GM12878 (cell line): Measurements from ENCODE around the gene TRIM22.

Source experiments
- BACH1 ChIP-seq: fragments of 450-650 bp; IDR thresholded peaks from 2 replicates; pipeline ENCODE4 v1.6.1; 2017; ENCODE audit warnings: mild to moderate bottlenecking, borderline replicate concordance
- ESRRA ChIP-seq: IDR thresholded peaks from 2 replicates; pipeline ENCODE4 v1.6.1; 2012; ENCODE audit warnings: mild to moderate bottlenecking, low read length, improper control_type of control experiment
- EZH2 ChIP-seq: IDR thresholded peaks from 2 replicates; pipeline ENCODE4 v1.6.1; 2012; ENCODE audit warnings: low read depth, mild to moderate bottlenecking, control low read depth, inconsistent platforms, low read length, borderline replicate concordance; ENCODE audit not compliant: control insufficient read depth
- MTA2 ChIP-seq: fragments of 450-650 bp; IDR thresholded peaks from 2 replicates; pipeline ENCODE4 v1.6.1; 2016; ENCODE audit warnings: low read depth, mild to moderate bottlenecking, moderate library complexity
- TF ChIP-seq, protein P1 (sequence below): IDR thresholded peaks from 2 replicates; pipeline ENCODE4 v1.6.1; 2011; ENCODE audit warnings: low read depth, mild to moderate bottlenecking, low read length, moderate library complexity, borderline replicate concordance; ENCODE audit errors: extremely low read depth
- TF ChIP-seq, protein P2 (sequence below), 3 experiments: IDR thresholded peaks in 2 of 3; conservative IDR thresholded peaks in 1 of 3; 2 replicates each; pipeline ENCODE4 v1.5.1; 2011; ENCODE audit warnings: low read depth in 3 of 3, low read length in 3 of 3, mild to moderate bottlenecking in 3 of 3, control low read depth in 2 of 3, moderate library complexity in 2 of 3, inconsistent platforms in 1 of 3, mixed read lengths in 1 of 3; ENCODE audit not compliant: control insufficient read depth in 2 of 3, insufficient read depth in 1 of 3; ENCODE audit errors: extremely low read depth in 1 of 3

DNA sequence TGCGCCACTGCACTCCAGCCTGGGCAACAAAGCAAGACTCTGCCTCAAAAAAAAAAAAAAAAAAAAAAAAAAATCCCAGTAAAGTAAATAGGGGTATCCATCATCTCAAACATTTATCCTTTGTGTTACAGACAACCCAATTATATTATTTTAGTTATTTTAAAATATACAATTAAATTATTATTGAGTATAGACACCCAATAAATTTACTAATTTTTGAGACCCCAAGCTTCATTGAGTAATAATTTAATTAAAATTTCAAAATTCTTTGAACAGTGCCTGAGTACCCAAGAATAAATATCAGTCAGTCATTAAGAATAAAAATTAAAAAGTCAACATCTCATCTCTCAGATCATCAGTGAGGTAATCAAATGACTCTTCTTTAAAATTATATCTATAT is 64.4 kb downstream of the TRIM22 start, which contains the start of gene OR52N4:
- TF ChIP-seq, protein P1, sequence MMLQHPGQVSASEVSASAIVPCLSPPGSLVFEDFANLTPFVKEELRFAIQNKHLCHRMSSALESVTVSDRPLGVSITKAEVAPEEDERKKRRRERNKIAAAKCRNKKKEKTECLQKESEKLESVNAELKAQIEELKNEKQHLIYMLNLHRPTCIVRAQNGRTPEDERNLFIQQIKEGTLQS, result no peak
- TF ChIP-seq ESRRA, result no peak
- TF ChIP-seq, protein P2, sequence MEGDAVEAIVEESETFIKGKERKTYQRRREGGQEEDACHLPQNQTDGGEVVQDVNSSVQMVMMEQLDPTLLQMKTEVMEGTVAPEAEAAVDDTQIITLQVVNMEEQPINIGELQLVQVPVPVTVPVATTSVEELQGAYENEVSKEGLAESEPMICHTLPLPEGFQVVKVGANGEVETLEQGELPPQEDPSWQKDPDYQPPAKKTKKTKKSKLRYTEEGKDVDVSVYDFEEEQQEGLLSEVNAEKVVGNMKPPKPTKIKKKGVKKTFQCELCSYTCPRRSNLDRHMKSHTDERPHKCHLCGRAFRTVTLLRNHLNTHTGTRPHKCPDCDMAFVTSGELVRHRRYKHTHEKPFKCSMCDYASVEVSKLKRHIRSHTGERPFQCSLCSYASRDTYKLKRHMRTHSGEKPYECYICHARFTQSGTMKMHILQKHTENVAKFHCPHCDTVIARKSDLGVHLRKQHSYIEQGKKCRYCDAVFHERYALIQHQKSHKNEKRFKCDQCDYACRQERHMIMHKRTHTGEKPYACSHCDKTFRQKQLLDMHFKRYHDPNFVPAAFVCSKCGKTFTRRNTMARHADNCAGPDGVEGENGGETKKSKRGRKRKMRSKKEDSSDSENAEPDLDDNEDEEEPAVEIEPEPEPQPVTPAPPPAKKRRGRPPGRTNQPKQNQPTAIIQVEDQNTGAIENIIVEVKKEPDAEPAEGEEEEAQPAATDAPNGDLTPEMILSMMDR (IDR thresholded peaks at IDR 0.05 in 2 of 3, conservative IDR thresholded peaks at IDR 0.05 in 1 of 3; ENCODE audit: control insufficient read depth in 2 of 3, extremely low read depth in 1 of 3, insufficient read depth in 1 of 3, low read depth in 3 of 3, low read length in 3 of 3), result no peak
- no peak for TF ChIP-seq MTA2
- TF ChIP-seq EZH2, result no peak
- TF ChIP-seq BACH1, result no peak
